Measurements from ENCODE around the gene FHIT.
"Not testable (repeated sequence)": the region's sequence is repeated elsewhere in the genome, so short reads cannot be mapped to it uniquely, and the experiment has no call there.

The FHIT gene

DNA sequence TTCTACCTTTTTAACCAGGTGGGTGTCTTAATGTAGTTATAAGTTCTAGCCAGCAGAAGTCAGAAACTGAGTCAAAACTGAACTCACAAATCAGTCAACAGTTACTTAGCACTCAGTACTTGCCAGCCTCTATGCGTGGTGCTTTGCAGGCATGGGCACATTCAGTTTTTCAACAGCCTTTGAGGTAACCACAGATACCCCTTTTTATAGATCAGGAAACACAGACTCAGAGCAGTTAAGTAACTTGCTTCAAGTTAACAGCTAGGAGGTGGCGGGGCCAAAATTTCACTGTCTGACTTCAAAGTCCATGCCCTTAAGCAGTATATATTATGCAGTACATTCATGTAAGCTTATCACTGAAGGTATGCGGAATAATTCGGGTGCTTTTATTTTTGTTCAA lies 139.4 kb downstream of the FHIT start:
- no peak for DNase-seq (ENCODE audit: low read depth)

- no peak for DNase-seq (ENCODE audit: low read depth)
Measured at GRCh38 chr3:61110576-61110975, 140.7 kb downstream of the FHIT start.

DNA sequence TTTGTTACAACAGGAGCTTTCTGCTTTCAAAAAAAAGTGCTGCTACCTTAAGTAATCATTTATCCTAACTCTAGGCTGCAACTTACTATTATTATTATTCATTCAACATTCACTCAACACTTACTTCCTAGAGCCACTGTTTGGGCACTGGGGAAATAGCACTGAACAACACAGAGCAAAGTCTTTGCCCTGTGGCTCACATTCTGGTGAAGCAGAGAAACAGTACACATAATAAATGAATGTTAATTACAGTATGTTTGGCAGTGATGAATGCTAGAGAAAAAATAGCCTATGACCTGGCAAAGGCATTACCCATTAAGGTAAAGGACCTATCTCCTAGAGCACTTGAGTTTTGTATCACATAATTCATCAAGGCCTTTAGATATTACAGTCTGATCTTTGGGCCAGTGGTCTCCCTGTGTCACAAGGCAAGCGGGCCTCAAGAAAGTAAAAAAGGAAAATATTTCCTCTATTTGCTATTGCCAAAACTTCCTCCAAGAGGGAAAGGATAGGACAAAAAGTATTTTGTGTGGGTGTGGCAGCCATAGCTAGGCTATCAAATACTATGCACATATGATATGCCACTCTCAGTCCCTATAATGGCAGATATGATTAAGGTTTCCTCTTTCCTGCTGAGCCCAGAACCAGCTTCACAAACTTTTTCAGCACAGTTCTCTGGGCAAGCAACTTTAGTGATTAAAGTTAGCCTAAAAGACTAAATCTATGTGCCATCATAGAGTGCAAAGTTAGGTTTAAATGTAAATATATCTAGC lies 142.8 kb downstream of the FHIT start:
- DNase-seq (ENCODE audit: low read depth), result no peak

DNA sequence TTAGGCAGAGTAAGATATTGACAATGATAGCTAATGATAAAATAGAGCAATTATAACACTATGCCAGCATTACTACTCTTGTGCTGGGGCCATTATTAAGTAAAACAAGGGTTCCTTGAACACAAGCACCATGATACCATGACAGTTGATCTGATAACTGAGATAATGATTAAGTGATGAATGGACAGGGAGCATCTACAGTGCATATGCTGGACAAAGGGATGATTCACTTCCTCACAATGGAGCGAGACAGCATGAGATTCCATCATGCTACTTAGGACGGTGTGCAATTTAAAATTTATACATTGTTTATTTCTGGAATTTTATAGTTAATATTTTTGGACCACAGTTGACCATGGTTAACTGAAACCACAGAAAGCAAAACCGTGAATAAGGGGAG lies 156.6 kb downstream of the FHIT start:
- DNase-seq (ENCODE audit: low read depth), result no peak

- no peak for DNase-seq (ENCODE audit: low read depth)
Measured at GRCh38 chr3:61093364-61093763, 157.9 kb downstream of the FHIT start.

GRCh38 chr3:61092870-61093269 lies 158.4 kb downstream of the FHIT start:
- no peak for DNase-seq (ENCODE audit: low read depth)

- DNase-seq (ENCODE audit: low read depth), result no peak
Measured at GRCh38 chr3:61090389-61091169, 160.7 kb downstream of the FHIT start.

GRCh38 chr3:61087465-61087864 lies 163.8 kb downstream of the FHIT start:
- DNase-seq (ENCODE audit: low read depth), result no peak

DNA sequence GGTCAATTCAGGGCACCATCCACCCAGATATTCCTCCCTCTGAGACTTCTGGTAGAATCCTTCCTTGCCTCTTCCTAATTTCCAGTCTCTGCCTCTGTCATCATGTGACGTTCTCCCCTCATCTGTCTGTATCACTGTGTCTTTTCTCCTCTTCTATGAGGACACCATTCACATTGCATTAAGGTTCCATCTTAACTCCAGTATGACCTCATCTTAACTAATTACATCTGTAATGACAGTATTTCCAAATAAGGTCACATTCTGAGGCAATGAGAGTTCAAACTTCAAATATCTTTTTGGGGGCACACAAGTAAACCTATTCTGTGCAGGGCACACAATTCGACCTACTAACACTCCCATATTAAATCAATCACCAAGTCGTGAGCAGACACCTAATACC lies 169.7 kb downstream of the FHIT start:
- DNase-seq (ENCODE audit: low read depth), result no peak

GRCh38 chr3:61080737-61081445 lies 170.4 kb downstream of the FHIT start:
- DNase-seq (ENCODE audit: low read depth), result no peak

DNA sequence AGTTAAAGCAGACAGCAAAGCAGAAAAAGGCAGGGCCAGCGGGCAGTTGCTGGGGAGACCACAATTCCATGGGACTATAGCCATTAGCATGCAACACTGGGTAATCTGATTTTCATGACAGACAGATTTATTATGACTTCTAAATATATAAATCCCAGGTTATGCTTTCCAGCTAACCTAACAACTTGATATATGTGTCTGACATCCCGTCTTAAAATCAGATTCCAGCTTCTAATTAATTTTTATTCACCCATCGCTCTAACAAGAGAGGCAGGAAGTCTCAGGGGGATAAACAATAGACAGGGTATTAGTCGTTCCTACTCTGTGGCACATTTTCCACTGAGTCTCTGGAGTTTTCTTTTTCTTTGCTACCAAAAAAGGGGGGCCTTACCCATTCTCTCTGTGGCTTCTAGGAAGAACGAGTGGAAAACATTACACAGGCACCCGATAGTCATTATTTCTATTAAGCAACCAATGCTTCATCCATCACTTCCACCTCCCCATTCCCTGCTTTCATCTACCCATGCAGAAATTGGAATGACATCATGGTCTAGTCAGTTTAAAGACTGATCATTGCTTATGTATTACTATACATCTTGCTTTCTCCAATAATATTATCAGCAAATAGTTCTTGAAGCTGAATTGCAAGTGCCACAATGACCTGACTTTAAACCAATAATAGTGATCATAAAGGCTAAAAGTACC lies 173.1 kb downstream of the FHIT start:
- no peak for DNase-seq (ENCODE audit: low read depth)

GRCh38 chr3:61077551-61077950 lies 173.7 kb downstream of the FHIT start:
- DNase-seq (ENCODE audit: low read depth), result no peak

DNA sequence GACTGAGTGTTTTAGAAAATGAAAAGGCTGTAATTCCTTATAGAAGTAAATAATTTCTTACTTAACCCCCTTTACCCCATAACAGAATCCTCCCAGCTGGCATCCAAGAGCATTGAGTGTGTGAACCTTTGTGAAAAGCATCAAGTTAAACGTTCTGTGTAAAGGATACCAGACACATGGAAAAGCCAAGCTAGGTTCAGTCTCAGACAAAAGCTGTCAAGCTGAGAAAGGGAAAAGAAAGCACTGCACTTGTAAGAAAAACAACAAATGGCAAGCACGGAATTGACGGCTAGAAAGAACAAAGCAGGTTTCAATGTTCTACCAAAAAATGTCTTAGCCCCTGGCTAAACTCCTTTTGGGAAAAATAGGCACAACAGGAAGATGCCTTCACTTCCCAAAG lies 176.5 kb downstream of the FHIT start:
- no peak for DNase-seq (ENCODE audit: low read depth)

- DNase-seq (ENCODE audit: low read depth), result no peak
Measured at GRCh38 chr3:61073566-61074165, 177.6 kb downstream of the FHIT start.

- no peak for DNase-seq (ENCODE audit: low read depth)
Measured at GRCh38 chr3:61068084-61068483, 183.2 kb downstream of the FHIT start.

DNA sequence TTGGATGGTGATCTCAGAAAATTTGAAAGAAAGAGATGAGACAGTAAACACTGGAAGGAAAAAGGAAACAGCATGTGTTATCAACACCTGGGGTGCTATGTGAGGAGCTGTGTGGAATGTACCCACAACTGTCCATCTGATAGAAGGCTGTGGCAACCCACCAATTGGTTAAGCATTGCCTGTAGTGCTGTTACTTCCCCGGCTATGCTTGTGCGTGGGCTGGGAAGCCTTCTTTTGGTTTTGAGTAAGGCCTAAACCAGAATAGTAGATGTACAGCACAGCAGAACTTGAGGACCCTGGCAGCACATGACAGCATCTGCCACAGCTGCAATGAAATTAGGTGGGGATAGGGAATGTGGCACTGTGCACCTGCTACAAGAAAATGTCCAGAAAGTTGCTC lies 184.5 kb downstream of the FHIT start:
- DNase-seq (ENCODE audit: low read depth), result no peak

DNA sequence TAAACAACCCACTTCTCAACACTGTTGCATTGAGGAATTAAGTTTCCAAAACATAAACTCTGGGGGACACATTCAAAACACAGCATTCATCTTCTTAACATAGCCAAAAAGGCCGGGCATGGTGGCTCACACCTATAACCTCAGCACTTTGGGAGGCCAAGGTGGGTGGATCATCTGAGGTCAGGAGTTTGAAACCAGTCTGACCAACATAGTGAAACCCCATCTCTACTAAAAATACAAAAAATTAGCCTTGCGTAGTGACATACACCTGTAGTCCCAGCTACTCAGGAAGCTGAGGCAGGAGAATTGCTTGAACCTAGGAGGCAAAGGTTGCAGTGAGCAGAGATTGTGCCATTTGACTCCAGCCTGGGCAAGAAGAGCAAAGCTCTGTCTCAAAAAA lies 185.0 kb downstream of the FHIT start:
- DNase-seq (ENCODE audit: low read depth), result not testable (repeated sequence)

GRCh38 chr3:61065451-61066011 lies 185.7 kb downstream of the FHIT start:
- DNase-seq (ENCODE audit: low read depth), result no peak

- no peak for DNase-seq (ENCODE audit: low read depth)
Measured at GRCh38 chr3:61061092-61061723, 190.0 kb downstream of the FHIT start.

DNA sequence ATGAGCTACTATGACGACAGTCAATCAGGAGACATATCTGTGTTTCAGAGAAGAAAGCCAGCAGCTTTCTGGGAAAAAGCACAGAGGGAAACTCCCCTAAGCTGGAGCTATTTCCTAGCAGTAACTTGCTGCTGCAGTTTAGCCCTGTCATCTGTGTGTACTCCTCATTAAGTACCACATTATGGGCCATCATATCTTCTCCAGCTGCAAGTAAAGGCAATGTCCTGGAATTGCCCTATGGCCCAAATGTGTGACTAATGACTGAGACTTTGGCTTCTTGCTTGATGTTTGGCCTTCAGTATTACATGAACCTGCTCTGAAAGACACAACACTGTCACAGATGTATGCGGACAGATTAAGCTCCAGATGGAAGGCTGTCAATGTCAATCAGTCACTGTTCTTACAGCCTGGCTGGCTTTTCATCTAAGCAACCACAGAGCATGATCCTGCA lies 190.8 kb downstream of the FHIT start:
- no peak for DNase-seq (ENCODE audit: low read depth)

GRCh38 chr3:61058836-61059235 lies 192.4 kb downstream of the FHIT start:
- no peak for DNase-seq (ENCODE audit: low read depth)

Measured in ELR (cell line).